ENCODE data around the gene HPCAL4. TPM values are rescaled to one million over a fixed set of nuclear protein-coding genes. Genes with fewer than 3 reads are reported as not detected.

Gene HPCAL4
- total and polyA plus RNA-seq, 7 donors: 0.16 to 1.1 (median 0.83) TPM; not detected in 2

DNA sequence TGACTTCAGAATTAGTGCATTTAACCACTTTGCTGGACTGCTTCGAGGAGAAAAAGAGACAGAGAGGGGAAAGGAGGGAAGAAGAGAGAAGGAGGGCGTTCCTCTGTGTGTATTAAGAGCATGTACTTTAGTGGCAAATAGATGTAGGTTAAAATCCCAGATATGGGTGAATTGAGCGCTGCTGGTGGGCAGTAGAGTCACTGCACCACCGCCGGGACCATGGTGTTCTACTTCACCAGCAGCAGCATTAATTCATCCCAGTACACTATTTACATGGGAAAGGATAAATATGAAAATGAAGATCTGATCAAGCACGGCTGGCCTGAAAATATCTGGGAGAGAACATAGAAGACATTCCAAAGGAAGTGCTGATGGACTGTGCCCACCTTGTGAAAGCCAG is 26.6 kb upstream of the HPCAL4 start:
- intact Hi-C loops (cut with DNase I): no loop called here
- TF ChIP-seq EP300 (IDR thresholded peaks at IDR 0.05) (no peak), POLR2AphosphoS5 (IDR thresholded peaks at IDR 0.05) (no peak), POLR2A (IDR thresholded peaks at IDR 0.05) (no peak), CTCF (IDR thresholded peaks at IDR 0.05) (no peak)

GRCh38 chr1:39713557-39713956 is 22.3 kb upstream of the HPCAL4 start:
- Histone ChIP-seq H3K27ac (no peak overlapping the region), H3K4me3 (no peak overlapping the region), H3K27me3 (no peaks in the 10 kb centered on the region), H3K4me1 (no peaks in the 10 kb centered on the region), H3K9me3 (no peaks in the 10 kb centered on the region), H3K36me3 (no peaks in the 10 kb centered on the region)
- intact Hi-C loops (cut with DNase I): no loop called here
- no peak for DNase-seq
- WGBS, 2 donors: 92 to 94% methylated on average over 5 of the region's 5 CpGs
- TF ChIP-seq POLR2AphosphoS5 (IDR thresholded peaks at IDR 0.05): no peak
- no peak for TF ChIP-seq CTCF (IDR thresholded peaks at IDR 0.05)
- no peak for TF ChIP-seq POLR2A (IDR thresholded peaks at IDR 0.05)
- TF ChIP-seq EP300 (IDR thresholded peaks at IDR 0.05): no peak

More for the DNA sequence above, 26.6 kb upstream of the HPCAL4 start:
- Histone ChIP-seq H3K9me3 (no peaks in the 10 kb centered on the region), H3K4me3 (no peak overlapping the region), H3K27me3 (no peaks in the 10 kb centered on the region), H3K36me3 (no peaks in the 10 kb centered on the region), H3K27ac (no peak overlapping the region), H3K4me1 (no peaks in the 10 kb centered on the region)
- no peak for DNase-seq
- WGBS, 2 donors: 46 to 52% methylated on average over 6 of the region's 6 CpGs

GRCh38 chr1:39711966-39712340 is 20.7 kb upstream of the HPCAL4 start:
- H3K36me3 ChIP-seq: no peaks in the 10 kb centered on the region
- H3K4me3 ChIP-seq: no peak overlapping the region
- 83 to 86% methylated on average over 6 of the region's 6 CpGs for WGBS, 2 donors
- no peaks in the 10 kb centered on the region for H3K4me1 ChIP-seq
- intact Hi-C loops (cut with DNase I): no loop called here
- TF ChIP-seq POLR2AphosphoS5 (IDR thresholded peaks at IDR 0.05) (no peak), CTCF (IDR thresholded peaks at IDR 0.05) (no peak), EP300 (IDR thresholded peaks at IDR 0.05) (no peak), POLR2A (IDR thresholded peaks at IDR 0.05) (no peak)
- H3K9me3 ChIP-seq: no peaks in the 10 kb centered on the region
- H3K27ac ChIP-seq: no peak overlapping the region
- no peak for DNase-seq
- no peaks in the 10 kb centered on the region for H3K27me3 ChIP-seq

DNA sequence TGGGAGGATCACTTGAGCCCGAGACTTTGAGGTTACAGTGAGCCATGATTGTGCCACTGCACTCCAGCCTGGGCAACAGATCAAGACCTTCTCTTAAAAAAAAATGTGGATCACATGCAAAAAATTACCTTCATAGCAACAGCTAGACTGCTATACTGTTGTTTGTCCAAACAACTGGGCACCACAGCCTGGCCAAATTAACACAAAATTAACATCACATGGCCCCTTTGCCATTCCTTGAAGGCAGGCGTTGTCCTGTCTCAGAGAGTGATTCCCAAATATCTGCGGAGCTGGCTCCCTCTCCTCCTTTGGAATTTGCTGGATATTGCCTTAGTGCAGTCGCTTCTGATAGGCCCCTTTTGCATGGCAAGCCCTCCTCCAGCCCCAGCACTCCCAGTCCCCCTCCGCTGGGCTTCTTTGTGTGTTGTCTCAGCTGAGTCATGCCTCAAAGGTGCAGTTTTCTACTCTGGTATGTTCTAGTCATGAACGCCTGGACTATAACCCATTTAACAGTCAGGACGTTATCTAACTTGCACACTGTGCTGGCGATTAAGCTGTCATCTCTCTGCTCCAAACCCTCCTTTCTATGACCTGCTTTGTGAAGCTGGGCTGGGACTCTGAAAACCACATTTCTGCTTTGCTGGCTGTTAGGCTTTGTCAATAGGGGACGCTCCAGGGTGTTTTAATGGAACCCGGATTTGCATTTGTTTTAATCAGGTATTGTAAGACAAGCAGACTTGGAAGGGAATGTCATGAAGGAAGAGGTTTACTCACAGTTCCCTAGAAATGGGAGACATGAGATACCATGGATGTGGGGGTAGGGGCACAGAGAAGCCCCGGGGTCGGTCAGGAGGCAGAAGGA is 20.1 kb upstream of the HPCAL4 start:
- Histone ChIP-seq H3K27ac (no peak overlapping the region), H3K4me3 (no peak overlapping the region), H3K36me3 (no peaks in the 10 kb centered on the region), H3K9me3 (no peaks in the 10 kb centered on the region), H3K27me3 (no peaks in the 10 kb centered on the region), H3K4me1 (no peaks in the 10 kb centered on the region)
- intact Hi-C loops (cut with DNase I): no loop called here
- DNase-seq: no peak
- WGBS, 2 donors: 82 to 85% methylated on average over 12 of the region's 12 CpGs
- TF ChIP-seq CTCF (IDR thresholded peaks at IDR 0.05): no peak
- TF ChIP-seq POLR2A (IDR thresholded peaks at IDR 0.05): no peak
- no peak for TF ChIP-seq EP300 (IDR thresholded peaks at IDR 0.05)
- TF ChIP-seq POLR2AphosphoS5 (IDR thresholded peaks at IDR 0.05): no peak

All from sigmoid colon (tissue), 7 donors.